DND-41 (cell line): ENCODE data around the gene AP3D1.

Source experiments
- EZH2 ChIP-seq: IDR thresholded peaks from 3 replicates; pipeline ENCODE4 v1.6.1; 2012; ENCODE audit warnings: borderline replicate concordance, low read depth, mild to moderate bottlenecking, moderate library complexity, low read length, inconsistent platforms; ENCODE audit not compliant: severe bottlenecking
- TF ChIP-seq, protein P1 (sequence below): IDR thresholded peaks from 2 replicates; pipeline ENCODE4 v1.5.1; 2012; ENCODE audit warnings: borderline replicate concordance, low read length, moderate library complexity, mild to moderate bottlenecking; ENCODE audit not compliant: poor library complexity, severe bottlenecking; ENCODE audit errors: extremely low read depth

DNA sequence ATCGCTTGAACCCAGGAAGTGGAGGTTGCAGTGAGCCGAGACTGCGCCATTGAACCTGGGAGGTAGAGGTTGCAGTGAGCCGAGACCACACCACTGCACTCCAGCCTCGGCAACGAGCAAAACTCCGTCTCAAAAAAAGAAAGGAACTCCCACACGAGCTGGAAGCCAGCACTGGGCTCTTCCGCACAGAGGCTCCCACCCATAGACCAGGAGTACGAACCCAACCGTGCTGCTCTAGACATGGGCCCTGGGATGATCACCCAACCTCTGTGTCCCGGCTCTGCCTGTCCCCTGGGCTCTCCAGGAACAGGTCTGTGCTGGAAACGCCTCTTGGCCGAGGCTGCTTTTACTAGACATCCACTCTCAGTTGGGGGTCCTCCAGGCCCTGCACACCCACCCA lies 24.4 kb upstream of the AP3D1 start:
- TF ChIP-seq, protein P1, sequence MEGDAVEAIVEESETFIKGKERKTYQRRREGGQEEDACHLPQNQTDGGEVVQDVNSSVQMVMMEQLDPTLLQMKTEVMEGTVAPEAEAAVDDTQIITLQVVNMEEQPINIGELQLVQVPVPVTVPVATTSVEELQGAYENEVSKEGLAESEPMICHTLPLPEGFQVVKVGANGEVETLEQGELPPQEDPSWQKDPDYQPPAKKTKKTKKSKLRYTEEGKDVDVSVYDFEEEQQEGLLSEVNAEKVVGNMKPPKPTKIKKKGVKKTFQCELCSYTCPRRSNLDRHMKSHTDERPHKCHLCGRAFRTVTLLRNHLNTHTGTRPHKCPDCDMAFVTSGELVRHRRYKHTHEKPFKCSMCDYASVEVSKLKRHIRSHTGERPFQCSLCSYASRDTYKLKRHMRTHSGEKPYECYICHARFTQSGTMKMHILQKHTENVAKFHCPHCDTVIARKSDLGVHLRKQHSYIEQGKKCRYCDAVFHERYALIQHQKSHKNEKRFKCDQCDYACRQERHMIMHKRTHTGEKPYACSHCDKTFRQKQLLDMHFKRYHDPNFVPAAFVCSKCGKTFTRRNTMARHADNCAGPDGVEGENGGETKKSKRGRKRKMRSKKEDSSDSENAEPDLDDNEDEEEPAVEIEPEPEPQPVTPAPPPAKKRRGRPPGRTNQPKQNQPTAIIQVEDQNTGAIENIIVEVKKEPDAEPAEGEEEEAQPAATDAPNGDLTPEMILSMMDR: no peak
- no peak for TF ChIP-seq EZH2
